ENCODE results near the gene CCDC181.

The CCDC181 gene

GRCh38 chr1:169392406-169392805, 34.9 kb downstream of the CCDC181 start:
- DNase-seq: no peak

- no peak for DNase-seq
Observed at GRCh38 chr1:169390303-169390702, 37.0 kb downstream of the CCDC181 start.

DNA sequence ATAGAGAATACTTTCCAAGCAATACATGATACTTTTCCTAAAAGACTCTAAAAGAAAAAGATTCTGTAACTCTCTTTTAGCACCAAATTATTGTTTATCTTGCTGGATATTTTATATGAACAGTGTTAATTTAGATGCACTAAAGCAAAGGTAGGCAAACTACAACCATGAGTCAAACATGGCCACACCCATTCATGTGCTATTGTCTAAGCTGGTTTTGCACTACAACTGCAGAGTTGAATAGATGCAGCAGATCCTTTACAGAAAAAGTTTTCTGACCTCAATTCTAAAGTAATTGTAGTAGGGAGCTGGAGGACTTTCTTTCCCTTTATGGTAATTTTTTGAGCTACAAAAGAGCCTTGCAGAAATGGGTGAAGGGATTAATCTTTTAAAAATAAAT, 39.9 kb downstream of the CCDC181 start:
- DNase-seq: no peak

GRCh38 chr1:169383449-169383848, 43.8 kb downstream of the CCDC181 start:
- DNase-seq: no peak

DNA sequence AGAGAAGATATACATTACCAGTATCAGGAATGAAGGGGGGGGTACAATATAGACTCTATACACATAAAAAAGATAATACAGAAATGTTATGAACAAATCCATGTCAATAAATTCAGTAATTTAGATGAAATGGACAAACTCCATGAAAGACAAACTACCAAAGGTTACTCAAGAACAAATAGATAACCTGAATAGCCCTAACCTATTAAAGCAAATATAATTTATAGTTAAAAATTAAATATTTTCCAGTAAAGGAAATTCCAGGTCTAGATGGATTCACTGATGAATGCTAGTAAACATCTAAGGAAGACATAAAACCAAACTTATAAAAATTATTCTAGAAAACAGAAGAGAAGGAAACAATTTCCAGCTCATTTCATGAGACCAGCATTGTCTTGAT, 46.1 kb downstream of the CCDC181 start:
- DNase-seq: no peak

- DNase-seq: no peak
Observed at GRCh38 chr1:169371404-169371803, 55.9 kb downstream of the CCDC181 start.

DNA sequence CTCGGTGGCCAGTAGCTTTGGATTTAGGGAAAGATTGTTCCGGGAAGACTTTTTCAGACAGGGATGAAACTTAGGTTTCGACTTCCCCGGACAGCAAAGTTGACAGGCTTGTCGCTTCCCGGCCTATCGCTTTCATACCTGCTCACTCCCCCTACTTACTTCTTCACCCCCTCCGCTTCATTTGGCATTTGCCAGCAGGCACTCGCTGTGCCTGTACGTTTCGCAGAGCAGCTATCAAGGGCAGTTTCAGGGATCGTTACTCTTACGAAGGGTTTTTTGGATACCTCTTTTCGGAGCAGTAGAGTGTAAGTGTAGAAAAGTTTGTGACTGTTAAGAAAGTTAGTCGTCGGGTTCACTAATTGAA, 58.9 kb downstream of the CCDC181 start:
- DNase-seq: peak; percentile 18

DNA sequence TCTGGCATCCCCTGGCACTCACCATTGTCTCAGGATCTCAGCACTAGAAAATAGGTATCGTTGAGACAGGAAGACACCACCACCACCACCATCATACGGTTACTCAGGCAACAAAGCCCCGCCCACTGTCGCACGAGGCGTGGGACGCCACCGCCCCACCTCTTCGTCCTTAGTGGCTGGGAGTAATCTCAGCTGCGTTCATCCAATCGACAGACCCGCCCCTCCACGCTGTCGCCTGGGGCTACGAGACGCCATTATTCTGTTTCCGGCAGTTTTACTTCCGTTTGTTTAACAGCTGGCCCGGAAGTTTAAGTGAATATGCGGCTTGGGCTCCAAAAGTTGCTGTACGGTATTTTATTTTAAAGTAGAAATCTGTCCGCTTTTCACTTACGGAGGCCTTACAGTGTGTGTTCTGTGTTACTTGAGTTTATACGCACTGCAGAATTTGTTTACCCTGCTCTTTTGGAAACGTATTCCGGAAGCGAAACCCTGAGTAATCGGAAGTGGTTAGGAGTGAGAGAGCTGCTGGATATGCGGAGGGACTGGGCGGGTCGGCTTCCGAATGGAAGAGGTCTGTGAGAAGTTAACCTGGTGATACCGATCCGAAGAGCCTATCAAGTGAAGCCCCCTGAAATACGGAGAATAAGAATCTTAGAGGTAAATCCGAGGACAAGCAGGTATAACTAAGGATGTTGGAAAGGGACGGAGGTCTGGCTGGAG, 59.4 kb downstream of the CCDC181 start, which contains the start of the genes BLZF1 and NME7:
BLZF1 (plus strand) TSS at position 510 of the 720 bp plus-strand sequence. CDS start 1,328 bp downstream, outside the sequence.
NME7 (minus strand) TSS at position 112 of the 720 bp plus-strand sequence; CDS start at position 25, 87 bp downstream.
- DNase-seq: peak; percentile 99

DNA sequence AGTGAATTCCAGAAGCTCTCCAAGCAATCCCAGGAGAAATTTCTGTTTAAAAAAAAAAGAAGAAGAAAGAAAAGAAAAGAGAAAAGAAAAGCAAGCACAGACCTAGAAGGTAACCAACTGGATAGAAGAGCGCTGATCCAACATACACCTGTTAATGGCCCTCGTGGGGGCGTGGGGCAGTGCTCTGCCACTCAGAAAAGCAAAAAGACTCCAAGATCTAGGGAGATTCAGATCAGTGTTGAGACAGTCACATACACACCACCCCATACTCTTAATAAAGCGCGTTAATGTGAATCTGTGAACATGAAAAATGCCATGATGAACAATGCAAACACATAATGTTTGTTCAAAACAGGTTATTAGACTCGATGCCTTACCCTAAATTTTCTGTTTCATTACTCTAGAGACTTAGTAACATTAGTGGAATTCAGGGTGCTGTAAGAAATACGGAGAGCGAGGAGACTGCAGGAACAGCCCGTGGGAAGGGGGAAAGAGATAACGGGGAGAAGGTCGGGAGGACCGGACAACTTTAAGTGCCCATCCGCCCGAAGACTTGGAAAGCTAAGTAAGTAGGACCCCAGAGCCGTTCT, 60.1 kb downstream of the CCDC181 start:
- no peak for DNase-seq

DNA sequence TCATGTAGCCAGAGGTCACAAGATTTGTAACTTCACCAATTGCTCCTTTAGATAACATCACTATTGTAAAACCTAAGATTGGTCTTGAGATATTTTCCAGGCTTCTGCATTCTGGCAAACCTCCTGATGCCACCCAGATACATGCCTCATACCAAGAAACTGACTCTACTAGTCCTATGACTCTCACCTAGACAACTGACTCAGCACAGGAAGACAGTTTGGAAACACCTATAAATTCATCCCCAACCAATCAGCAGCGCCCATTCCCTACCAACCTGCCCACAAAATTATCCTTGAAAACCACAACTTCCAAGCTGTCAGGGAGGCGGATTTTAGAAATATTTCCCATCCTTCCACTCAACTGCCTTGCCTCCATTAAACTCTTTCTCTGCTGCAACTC, 62.3 kb downstream of the CCDC181 start:
- no peak for DNase-seq

GRCh38 chr1:169363046-169363730, 64.1 kb downstream of the CCDC181 start:
- DNase-seq: peak; percentile 20

DNA sequence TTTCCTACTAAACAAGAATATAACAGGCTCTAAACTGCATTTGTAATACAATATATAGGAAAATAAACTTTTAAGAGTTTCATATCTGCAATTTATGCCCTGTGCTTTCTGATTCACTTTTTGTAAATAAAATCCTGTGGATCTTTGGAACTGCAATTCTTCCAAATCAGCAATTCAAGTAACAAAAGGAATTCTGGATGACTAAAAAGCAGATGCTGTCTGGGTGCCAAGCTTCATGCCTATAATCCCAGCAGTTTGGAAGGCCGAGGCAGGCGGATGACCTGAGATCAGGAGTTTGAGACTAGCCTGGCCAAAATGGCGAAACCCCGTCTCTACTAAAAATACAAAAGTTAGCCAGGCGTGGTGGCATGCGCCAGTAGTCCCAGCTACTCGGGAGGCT, 66.0 kb downstream of the CCDC181 start:
- no peak for DNase-seq

- DNase-seq: no peak
Observed at GRCh38 chr1:169360415-169360814, 66.9 kb downstream of the CCDC181 start.

DNA sequence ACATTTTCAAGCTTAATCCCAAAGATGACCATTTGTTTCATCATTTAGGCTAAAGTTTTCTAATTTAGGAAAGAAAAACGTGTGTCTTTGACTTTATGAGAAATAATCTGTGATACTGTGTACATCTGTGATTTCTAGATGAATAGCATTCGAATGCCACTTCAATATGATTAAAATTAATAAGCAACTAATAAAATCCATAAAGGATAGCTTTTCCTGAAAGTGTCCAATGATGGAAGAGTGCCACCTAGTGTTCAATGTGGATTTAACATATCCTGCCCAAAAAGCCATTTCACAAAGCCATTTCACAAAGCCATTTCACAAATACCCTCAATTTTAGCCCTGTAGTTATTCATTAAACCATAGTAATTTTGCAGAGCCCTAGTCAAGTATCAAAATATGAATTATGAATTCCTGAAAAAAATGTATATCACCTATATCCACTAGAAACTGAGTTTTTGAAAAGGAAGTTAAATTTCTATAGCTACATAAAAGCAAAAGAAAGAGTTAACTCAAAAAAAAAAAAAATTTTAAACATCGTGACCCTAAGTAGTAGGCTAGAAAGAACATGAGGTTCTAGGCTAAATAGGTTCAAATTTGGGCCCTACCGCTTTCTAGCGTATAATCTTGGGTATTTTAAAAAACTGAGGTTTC, 78.8 kb downstream of the CCDC181 start:
- no peak for DNase-seq

DNA sequence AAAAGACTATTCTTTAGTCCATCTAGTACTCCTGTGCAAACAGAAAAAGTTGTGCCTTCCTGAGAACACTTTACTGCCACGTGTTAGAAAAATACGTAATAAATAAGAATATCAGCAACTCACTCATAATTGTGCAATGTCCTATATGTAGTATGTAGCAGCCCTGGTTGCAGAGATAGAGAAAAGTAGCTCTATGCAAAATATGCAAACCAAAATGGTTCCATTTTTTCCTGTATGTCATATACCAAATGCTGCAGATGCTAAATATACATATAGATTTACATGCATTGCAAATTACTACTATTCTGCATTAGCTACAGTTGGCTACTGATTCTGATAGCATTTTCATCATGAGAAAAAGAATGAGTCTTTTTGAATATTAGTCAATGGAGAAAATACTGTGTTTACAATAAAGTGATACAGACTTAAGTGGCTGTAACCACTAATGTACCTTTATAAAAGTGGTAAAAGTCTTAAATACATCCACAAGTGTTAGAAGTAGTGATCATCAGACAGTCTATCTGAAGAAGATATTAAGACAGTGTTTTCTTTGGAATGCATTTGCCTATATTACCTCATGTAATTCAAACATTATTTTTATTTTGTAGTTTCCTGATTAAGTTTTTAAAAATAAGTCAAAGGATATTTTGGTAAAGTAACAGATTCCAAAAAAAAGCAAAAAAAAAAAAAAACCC, 79.4 kb downstream of the CCDC181 start:
- no peak for DNase-seq

DNA sequence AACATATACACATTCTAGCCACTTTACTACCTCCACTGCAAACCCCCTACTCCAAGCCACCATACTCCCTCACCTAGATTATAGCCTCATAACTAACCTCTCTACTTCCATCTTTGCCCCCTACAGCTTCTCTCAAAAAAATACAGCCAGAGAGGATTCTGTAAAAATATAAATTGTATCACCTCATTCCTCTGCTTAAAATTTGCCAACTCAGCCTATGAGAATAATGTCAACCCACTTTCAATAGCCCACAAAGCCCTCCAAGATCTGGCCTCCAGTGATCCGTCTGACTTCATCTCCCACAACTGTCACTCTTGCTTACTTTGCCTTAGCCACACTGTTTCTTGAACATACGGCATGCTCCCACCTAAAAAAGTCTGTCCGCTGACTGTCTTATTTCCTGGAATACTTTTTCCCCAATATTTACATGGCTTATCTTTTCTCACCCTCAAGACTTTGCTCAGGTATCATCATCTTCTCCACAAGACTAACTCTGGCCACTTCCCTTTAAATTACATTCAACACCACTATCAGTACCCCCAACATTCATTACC, 81.2 kb downstream of the CCDC181 start:
- no peak for DNase-seq

- DNase-seq: no peak
Observed at GRCh38 chr1:169345511-169345910, 81.8 kb downstream of the CCDC181 start.
